ENCODE measurements around the gene HES1.

GRCh38 chr3:194112120-194113106 is 23.5 kb upstream of the HES1 start:
- TF ChIP-seq CTCF (IDR thresholded peaks at IDR 0.05) (no peak), EP300 (IDR thresholded peaks at IDR 0.05) (no peak)

Data from sigmoid colon (tissue), 4 donors.